Astrocyte (in vitro differentiated cells and primary cell): ENCODE measurements around the gene OS9. TPM values are rescaled to one million over a fixed set of nuclear protein-coding genes. Genes with fewer than 3 reads are reported as not detected.
A peak's percentile ranks its signal among the peaks of the same experiment; 100 is the strongest.

Experiments
- DNase-seq: peaks from one replicate; pipeline ENCODE4 v3.0.0-alpha.2; 2010; ENCODE audit warnings: low read depth
- FAIRE-seq: peaks from 2 replicates; lab custom pipeline; 2011; peaks lifted over from hg19 to GRCh38; lab: Jason Lieb, UNC
- H2AFZ ChIP-seq: 2 replicates; pipeline ENCODE4 v1.6.0; 2012; ENCODE audit warnings: low read depth, low read length, inconsistent platforms
- H3K27ac ChIP-seq: 2 replicates; pipeline ENCODE4 v1.5.1; 2011; ENCODE audit warnings: low read depth, low read length, inconsistent platforms
- H3K27me3 ChIP-seq: 2 replicates; pipeline ENCODE4 v1.6.0; 2011; ENCODE audit warnings: low read length, inconsistent platforms; ENCODE audit not compliant: insufficient read depth
- H3K36me3 ChIP-seq: 2 replicates; pipeline ENCODE4 v1.5.1; 2011; ENCODE audit warnings: low read length, inconsistent platforms; ENCODE audit not compliant: insufficient read depth
- H3K4me1 ChIP-seq: 2 replicates; pipeline ENCODE4 v1.5.1; 2011; ENCODE audit warnings: low read length, inconsistent platforms; ENCODE audit not compliant: insufficient read depth
- H3K4me2 ChIP-seq: 2 replicates; pipeline ENCODE4 v1.6.0; 2012; ENCODE audit warnings: low read length, inconsistent platforms
- H3K4me3 ChIP-seq: 2 replicates; pipeline ENCODE4 v1.5.1; 2011; ENCODE audit warnings: low read depth, mild to moderate bottlenecking, low read length, inconsistent platforms; ENCODE audit not compliant: insufficient read depth
- H3K79me2 ChIP-seq: 2 replicates; pipeline ENCODE4 v1.6.0; 2012; ENCODE audit warnings: mild to moderate bottlenecking, low read length, inconsistent platforms; ENCODE audit not compliant: insufficient read depth
- H3K9ac ChIP-seq: 2 replicates; pipeline ENCODE4 v1.6.0; 2012; ENCODE audit warnings: mild to moderate bottlenecking, low read length, inconsistent platforms
- H3K9me3 ChIP-seq: 2 replicates; pipeline ENCODE4 v1.5.1; 2012; ENCODE audit warnings: low read depth, mild to moderate bottlenecking, low read length, inconsistent platforms; ENCODE audit not compliant: insufficient read depth
- H4K20me1 ChIP-seq: 2 replicates; pipeline ENCODE4 v1.6.0; 2012; ENCODE audit warnings: low read length, inconsistent platforms; ENCODE audit not compliant: insufficient read depth
- H3K27ac Mint-ChIP-seq: one replicate; pipeline ENCODE4 v1.8.0; 2021; ENCODE audit warnings: mild to moderate bottlenecking, mixed read lengths; ENCODE audit not compliant: unreplicated experiment
- H3K27me3 Mint-ChIP-seq: one replicate; pipeline ENCODE4 v1.8.0; 2021; ENCODE audit warnings: low read depth, mixed read lengths; ENCODE audit not compliant: unreplicated experiment
- H3K36me3 Mint-ChIP-seq: one replicate; pipeline ENCODE4 v1.8.0; 2021; ENCODE audit warnings: low read depth, mixed read lengths; ENCODE audit not compliant: unreplicated experiment
- H3K4me1 Mint-ChIP-seq: one replicate; pipeline ENCODE4 v1.8.0; 2021; ENCODE audit warnings: low read depth, mixed read lengths; ENCODE audit not compliant: unreplicated experiment
- H3K4me3 Mint-ChIP-seq: one replicate; pipeline ENCODE4 v1.8.0; 2021; ENCODE audit warnings: mild to moderate bottlenecking, moderate library complexity, mixed read lengths; ENCODE audit not compliant: unreplicated experiment
- H3K9me3 Mint-ChIP-seq: one replicate; pipeline ENCODE4 v1.8.0; 2021; ENCODE audit warnings: mild to moderate bottlenecking, mixed read lengths; ENCODE audit not compliant: unreplicated experiment
- EZH2 ChIP-seq: IDR thresholded peaks from 2 replicates; pipeline ENCODE4 v1.6.1; 2012; ENCODE audit warnings: mild to moderate bottlenecking, low read length, inconsistent platforms; ENCODE audit not compliant: insufficient read depth
- total RNA-seq: library from RNA; stranded (reverse); gene quantifications from 2 replicates; pipeline ENCODE4 v1.2.1, GENCODE V29; 2021
- TF ChIP-seq, protein P1 (sequence below): IDR thresholded peaks from 2 replicates; pipeline ENCODE4 v1.5.1; 2011; ENCODE audit warnings: low read depth, mild to moderate bottlenecking, inconsistent platforms, low read length, moderate library complexity; ENCODE audit not compliant: insufficient read depth

The OS9 gene
- total RNA-seq, 1 donor from 2014 or later, result 194 TPM

GRCh38 chr12:57767305-57767698 is 73.4 kb downstream of the OS9 start:
- Histone ChIP-seq H3K4me1 (peaks cover 36% of the 10 kb centered on the region), H2AFZ (no peak overlapping the region), H3K27me3 (peaks cover 36% of the 10 kb centered on the region), H3K4me3 (no peak overlapping the region), H3K9me3 (no peaks in the 10 kb centered on the region), H3K4me2 (peak overlapping the region; percentile 80), H3K27ac (no peak overlapping the region), H3K36me3 (no peaks in the 10 kb centered on the region), H4K20me1 (no peaks in the 10 kb centered on the region), H3K9ac (no peak overlapping the region), H3K79me2 (peaks cover 10% of the 10 kb centered on the region)
- FAIRE-seq (no peak), DNase-seq (no peak)
- TF ChIP-seq, protein P1, sequence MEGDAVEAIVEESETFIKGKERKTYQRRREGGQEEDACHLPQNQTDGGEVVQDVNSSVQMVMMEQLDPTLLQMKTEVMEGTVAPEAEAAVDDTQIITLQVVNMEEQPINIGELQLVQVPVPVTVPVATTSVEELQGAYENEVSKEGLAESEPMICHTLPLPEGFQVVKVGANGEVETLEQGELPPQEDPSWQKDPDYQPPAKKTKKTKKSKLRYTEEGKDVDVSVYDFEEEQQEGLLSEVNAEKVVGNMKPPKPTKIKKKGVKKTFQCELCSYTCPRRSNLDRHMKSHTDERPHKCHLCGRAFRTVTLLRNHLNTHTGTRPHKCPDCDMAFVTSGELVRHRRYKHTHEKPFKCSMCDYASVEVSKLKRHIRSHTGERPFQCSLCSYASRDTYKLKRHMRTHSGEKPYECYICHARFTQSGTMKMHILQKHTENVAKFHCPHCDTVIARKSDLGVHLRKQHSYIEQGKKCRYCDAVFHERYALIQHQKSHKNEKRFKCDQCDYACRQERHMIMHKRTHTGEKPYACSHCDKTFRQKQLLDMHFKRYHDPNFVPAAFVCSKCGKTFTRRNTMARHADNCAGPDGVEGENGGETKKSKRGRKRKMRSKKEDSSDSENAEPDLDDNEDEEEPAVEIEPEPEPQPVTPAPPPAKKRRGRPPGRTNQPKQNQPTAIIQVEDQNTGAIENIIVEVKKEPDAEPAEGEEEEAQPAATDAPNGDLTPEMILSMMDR, result no peak
- TF ChIP-seq EZH2, result no peak
- Mint-ChIP-seq H3K4me3 (no peak overlapping the region), H3K27me3 (peaks cover 50% of the 10 kb centered on the region), H3K36me3 (peaks cover 14% of the 10 kb centered on the region), H3K4me1 (peaks cover 5% of the 10 kb centered on the region), H3K27ac (no peak overlapping the region), H3K9me3 (no peaks in the 10 kb centered on the region)

DNA sequence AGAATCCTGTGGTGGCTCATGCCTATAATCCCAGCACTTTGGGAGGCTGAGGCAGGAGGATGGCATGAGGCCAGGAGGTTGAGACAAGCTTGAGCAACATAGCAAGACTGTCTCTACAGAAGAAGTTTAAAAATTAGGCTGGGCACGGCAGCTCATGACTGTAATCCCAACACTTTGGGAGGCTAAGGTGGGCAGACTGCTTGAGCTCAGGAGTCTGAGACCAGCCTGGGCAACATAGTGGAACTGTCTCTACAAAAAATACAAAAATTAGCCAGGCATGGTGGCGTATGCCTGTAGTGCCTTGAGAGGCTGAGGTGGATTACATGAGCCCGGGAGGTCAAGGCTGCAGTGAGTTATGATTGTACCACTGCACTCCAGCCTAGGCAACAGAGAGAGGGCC is 73.9 kb downstream of the OS9 start:
- H3K4me1 ChIP-seq, result peaks cover 36% of the 10 kb centered on the region
- TF ChIP-seq, protein P1, result no peak
- TF ChIP-seq EZH2, result no peak
- H3K36me3 Mint-ChIP-seq, result peaks cover 14% of the 10 kb centered on the region
- H3K27ac Mint-ChIP-seq, result no peak overlapping the region
- no peaks in the 10 kb centered on the region for H3K36me3 ChIP-seq
- peaks cover 10% of the 10 kb centered on the region for H3K79me2 ChIP-seq
- no peak for FAIRE-seq
- H3K27me3 Mint-ChIP-seq, result peaks cover 45% of the 10 kb centered on the region
- no peaks in the 10 kb centered on the region for H4K20me1 ChIP-seq
- no peak for DNase-seq
- H3K4me3 ChIP-seq, result no peak overlapping the region
- H3K9me3 Mint-ChIP-seq, result no peaks in the 10 kb centered on the region
- H3K27me3 ChIP-seq, result peaks cover 36% of the 10 kb centered on the region
- H3K9ac ChIP-seq, result no peak overlapping the region
- no peak overlapping the region for H3K4me2 ChIP-seq
- no peak overlapping the region for H3K4me3 Mint-ChIP-seq
- no peak overlapping the region for H3K27ac ChIP-seq
- H3K9me3 ChIP-seq, result no peaks in the 10 kb centered on the region
- peaks cover 7% of the 10 kb centered on the region for H3K4me1 Mint-ChIP-seq
- H2AFZ ChIP-seq, result no peak overlapping the region

- Mint-ChIP-seq H3K9me3 (no peaks in the 10 kb centered on the region), H3K4me3 (peak overlapping the region; percentile 58), H3K4me1 (peaks cover 11% of the 10 kb centered on the region), H3K27me3 (peaks cover 28% of the 10 kb centered on the region), H3K36me3 (peaks cover 14% of the 10 kb centered on the region), H3K27ac (no peak overlapping the region)
- Histone ChIP-seq H4K20me1 (no peaks in the 10 kb centered on the region), H3K36me3 (no peaks in the 10 kb centered on the region), H3K27ac (no peak overlapping the region), H2AFZ (no peak overlapping the region), H3K9ac (no peak overlapping the region), H3K27me3 (peaks cover 24% of the 10 kb centered on the region), H3K4me1 (peaks cover 35% of the 10 kb centered on the region), H3K9me3 (no peaks in the 10 kb centered on the region), H3K79me2 (peaks cover 16% of the 10 kb centered on the region), H3K4me2 (no peak overlapping the region), H3K4me3 (no peak overlapping the region)
- TF ChIP-seq, protein P1, result no peak
- no peak for TF ChIP-seq EZH2
- no peak for FAIRE-seq
- DNase-seq, result no peak
Measured at GRCh38 chr12:57769594-57769993, 75.7 kb downstream of the OS9 start.
